Measurements from ENCODE around the gene C16orf90. TPM values are rescaled to one million over a fixed set of nuclear protein-coding genes. Genes with fewer than 3 reads are reported as not detected.
A peak's percentile ranks its signal among the peaks of the same experiment; 100 is the strongest.

Gene C16orf90
- total RNA-seq, 1 experiment from 2014 or later: not detected

GRCh38 chr16:3454093-3454492, 41.2 kb downstream of the C16orf90 start:
- no peak overlapping the region for H3K27ac ChIP-seq
- H3K4me1 ChIP-seq: 0 out of 2 replicates have a peak, but pooled peaks cover 4% of the 10 kb centered on the region
- H3K4me3 ChIP-seq: no peak overlapping the region
- no peaks in the 10 kb centered on the region for H3K27me3 ChIP-seq
- H3K9me3 ChIP-seq (replicated peaks): no peaks in the 10 kb centered on the region
- no peak for DNase-seq
- no peaks in the 10 kb centered on the region for H3K36me3 ChIP-seq

- 0 out of 2 replicates have a peak, but pooled peaks cover 4% of the 10 kb centered on the region for H3K9me3 ChIP-seq (replicated peaks)
- H3K4me1 ChIP-seq: no peaks in the 10 kb centered on the region
- H3K27ac ChIP-seq: peak overlapping the region; percentile 62
- H3K36me3 ChIP-seq: peaks cover 6% of the 10 kb centered on the region; the same call in 1 of the 2 replicates
- no peaks in the 10 kb centered on the region for H3K27me3 ChIP-seq
- peak overlapping the region; percentile 78 for H3K4me3 ChIP-seq
- peak; percentile 41 to 55 for DNase-seq
These were observed 51.3 kb downstream of the C16orf90 start for GRCh38 chr16:3444032-3444388.

Other genes with a start within 250 kb of the C16orf90 start
- gene MEFV, start 238.9 kb downstream of the C16orf90 start, total RNA-seq (2014; rRNA removed; shearing (Covaris generic)): not detected in 2 replicates
- gene ZNF263, start 212.0 kb downstream of the C16orf90 start, total RNA-seq (2014; rRNA removed; shearing (Covaris generic)): 46.3 and 47.6 TPM in 2 replicates
- 4.7 TPM in 2 replicates for gene TIGD7, start 190.1 kb downstream of the C16orf90 start, total RNA-seq (2014; rRNA removed; shearing (Covaris generic))
- 17.0 and 17.6 TPM in 2 replicates for gene ZNF75A, start 190.0 kb downstream of the C16orf90 start, total RNA-seq (2014; rRNA removed; shearing (Covaris generic))
- not detected in 2 replicates for gene OR2C1, start 139.6 kb downstream of the C16orf90 start, total RNA-seq (2014; rRNA removed; shearing (Covaris generic))
- gene ZSCAN32, start 94.5 kb downstream of the C16orf90 start, total RNA-seq (2014; rRNA removed; shearing (Covaris generic)): 15.6 and 16.7 TPM in 2 replicates
- 13.1 and 14.5 TPM in 2 replicates for gene ZNF174, start 94.3 kb downstream of the C16orf90 start, total RNA-seq (2014; rRNA removed; shearing (Covaris generic))
- 2.9 and 3.0 TPM in 2 replicates for gene ZNF597, start 52.0 kb downstream of the C16orf90 start, total RNA-seq (2014; rRNA removed; shearing (Covaris generic))
- 14.1 and 21.7 TPM in 2 replicates for gene NAA60, start 51.8 kb downstream of the C16orf90 start, total RNA-seq (2014; rRNA removed; shearing (Covaris generic))
- 5.2 and 7.1 TPM in 2 replicates for gene CLUAP1, start 5.5 kb upstream of the C16orf90 start, total RNA-seq (2014; rRNA removed; shearing (Covaris generic))
- gene NLRC3, start 81.9 kb upstream of the C16orf90 start, total RNA-seq (2014; rRNA removed; shearing (Covaris generic)): 0.02 and 0.05 TPM in 2 replicates
- gene SLX4, start 116.1 kb upstream of the C16orf90 start, total RNA-seq (2014; rRNA removed; shearing (Covaris generic)): 6.5 and 7.6 TPM in 2 replicates
- 17.4 and 19.3 TPM in 2 replicates for gene DNASE1, start 159.2 kb upstream of the C16orf90 start, total RNA-seq (2014; rRNA removed; shearing (Covaris generic))
- 71.0 and 72.5 TPM in 2 replicates for gene TRAP1, start 222.0 kb upstream of the C16orf90 start, total RNA-seq (2014; rRNA removed; shearing (Covaris generic))